ENCODE results near the gene PJVK.

- TF ChIP-seq CTCF (IDR thresholded peaks at IDR 0.05) (no peak), POLR2A (IDR thresholded peaks at IDR 0.05) (no peak)
Measured at GRCh38 chr2:178441426-178441825, 9.8 kb upstream of the PJVK start.

All from body of pancreas (tissue), 4 donors.